CD14-positive monocyte (primary cell): Measurements from ENCODE around the gene CDH4. TPM values are rescaled to one million over a fixed set of nuclear protein-coding genes. Genes with fewer than 3 reads are reported as not detected.

Experiments
- DNase-seq, 3 donors: peaks; one replicate each; pipeline ENCODE4 v3.0.0-alpha.2; 2011 to 2022
- H2AFZ ChIP-seq: 2 replicates; pipeline ENCODE4 v1.6.0; 2012; ENCODE audit warnings: mild to moderate bottlenecking, low read depth, low read length, inconsistent platforms; ENCODE audit not compliant: insufficient read depth, poor library complexity, severe bottlenecking
- H3K27ac ChIP-seq, 2 donors: 1 replicate in 1 of 2; 2 replicates in 1 of 2; pipeline ENCODE4 v1.5.1; 2012 to 2013; ENCODE audit warnings: low read length in 2 of 2, control low read depth in 1 of 2, inconsistent platforms in 1 of 2, low read depth in 1 of 2, mild to moderate bottlenecking in 1 of 2
- H3K27me3 ChIP-seq, 2 donors: one replicate each; pipeline versions ENCODE4 v1.6.0 to v1.6.1; 2011 to 2013; ENCODE audit warnings: low read length in 2 of 2; ENCODE audit not compliant: control insufficient read depth in 2 of 2, insufficient read depth in 2 of 2
- H3K36me3 ChIP-seq, 2 donors: replicated peaks in 1 of 2; 1 replicate in 1 of 2; 2 replicates in 1 of 2; pipeline versions ENCODE4 v1.5.1 to v1.6.1; 2012 to 2013; ENCODE audit warnings: low read length in 2 of 2, control low read depth in 1 of 2, inconsistent platforms in 1 of 2, mild to moderate bottlenecking in 1 of 2; ENCODE audit not compliant: insufficient read depth in 2 of 2, control insufficient read depth in 1 of 2
- H3K4me1 ChIP-seq, 2 donors: 1 replicate in 1 of 2; 2 replicates in 1 of 2; pipeline versions ENCODE4 v1.5.1 to v1.6.1; 2012 to 2013; ENCODE audit warnings: low read length in 2 of 2, control low read depth in 1 of 2, inconsistent platforms in 1 of 2, mild to moderate bottlenecking in 1 of 2, moderate library complexity in 1 of 2; ENCODE audit not compliant: insufficient read depth in 2 of 2, control insufficient read depth in 1 of 2
- H3K4me2 ChIP-seq: replicated peaks from 2 replicates; pipeline ENCODE3; 2012; ENCODE audit warnings: low read length, moderate library complexity, mild to moderate bottlenecking; ENCODE audit not compliant: poor library complexity, severe bottlenecking; ENCODE audit errors: extremely low read depth
- H3K4me3 ChIP-seq, 3 experiments: fragments of 200-600 bp in 1 of 3; sonication (generic) in 1 of 3; replicated peaks in 1 of 3; 1 replicate in 2 of 3; 2 replicates in 1 of 3; pipeline ENCODE4 v1.5.1; 2011 to 2013; ENCODE audit warnings: low read length in 3 of 3, mild to moderate bottlenecking in 3 of 3, control low read depth in 2 of 3, low read depth in 2 of 3, inconsistent platforms in 1 of 3, moderate library complexity in 1 of 3
- H3K79me2 ChIP-seq: 2 replicates; pipeline ENCODE4 v1.6.0; 2012; ENCODE audit warnings: mild to moderate bottlenecking, control low read depth, inconsistent platforms, low read length, moderate library complexity; ENCODE audit not compliant: insufficient read depth
- H3K9ac ChIP-seq: 2 replicates; pipeline ENCODE4 v1.6.0; 2017; ENCODE audit warnings: low read length, mild to moderate bottlenecking; ENCODE audit not compliant: insufficient read depth, poor library complexity, severe bottlenecking
- H3K9me3 ChIP-seq, 2 donors: replicated peaks in 1 of 2; 1 replicate in 1 of 2; 2 replicates in 1 of 2; pipeline versions ENCODE4 v1.5.1 to v1.6.1; 2012 to 2013; ENCODE audit warnings: low read length in 2 of 2, control low read depth in 1 of 2; ENCODE audit not compliant: control insufficient read depth in 1 of 2, insufficient read depth in 1 of 2
- H4K20me1 ChIP-seq: 2 replicates; pipeline ENCODE4 v1.6.0; 2012; ENCODE audit warnings: mild to moderate bottlenecking, low read length, control low read depth, moderate library complexity; ENCODE audit not compliant: insufficient read depth
- H3K27ac Mint-ChIP-seq, 7 donors: one replicate each; pipeline ENCODE4 v1.8.0; 2020; ENCODE audit warnings: mild to moderate bottlenecking in 7 of 7, mixed read lengths in 7 of 7, moderate library complexity in 6 of 7, inconsistent platforms in 2 of 7
- H3K27me3 Mint-ChIP-seq, 3 donors: one replicate each; pipeline ENCODE4 v1.8.0; 2021 to 2022; ENCODE audit warnings: low read depth in 3 of 3, mild to moderate bottlenecking in 3 of 3, mixed read lengths in 3 of 3, moderate library complexity in 3 of 3, inconsistent platforms in 1 of 3
- H3K36me3 Mint-ChIP-seq, 2 donors: one replicate each; pipeline ENCODE4 v1.8.0; 2020; ENCODE audit warnings: mixed read lengths in 2 of 2, inconsistent platforms in 1 of 2, mild to moderate bottlenecking in 1 of 2
- H3K4me1 Mint-ChIP-seq: one replicate; pipeline ENCODE4 v1.8.0; 2020; ENCODE audit warnings: mild to moderate bottlenecking, mixed read lengths
- H3K4me3 Mint-ChIP-seq, 2 donors: one replicate each; pipeline ENCODE4 v1.8.0; 2020; ENCODE audit warnings: mild to moderate bottlenecking in 2 of 2, mixed read lengths in 2 of 2, moderate library complexity in 1 of 2
- H3K9me3 Mint-ChIP-seq, 7 donors: one replicate each; pipeline ENCODE4 v1.8.0; 2020 to 2022; ENCODE audit warnings: mixed read lengths in 7 of 7, mild to moderate bottlenecking in 6 of 7, moderate library complexity in 6 of 7, inconsistent platforms in 2 of 7
- CTCF ChIP-seq: fragments of 200-600 bp; IDR thresholded peaks from one replicate; pipeline ENCODE4 v1.8.0; 2022; ENCODE audit warnings: antibody characterized with exemption, mild to moderate bottlenecking
- WGBS: methylation state at CpG from one replicate; pipeline ENCODE4 v1.1.5; 2013; ENCODE audit warnings: missing lambda C conversion rate; ENCODE audit not compliant: insufficient coverage; 5-methylcytosine and 5-hydroxymethylcytosine counted together
- intact Hi-C, 2 donors: fragments of 100-400 bp; cut with micrococcal nuclease; formaldehyde crosslinking; loops; one replicate each; pipeline versions ENCODE4 v1.15.0 to v1.15.1; 2023
- polyA plus RNA-seq, 3 donors: library from polyadenylated mRNA; depleted of rRNA in 1 of 3; unstranded in 2 of 3; stranded (reverse) in 1 of 3; fragments of 300-500 nt in 2 of 3; fragments of >200 nt in 1 of 3; fragmentation: Illumina TruSeq in 2 of 3; gene quantifications; 1 replicate in 2 of 3; 2 replicates in 1 of 3; pipeline ENCODE4 v1.2.3, GENCODE V29; 2012 to 2021

The CDH4 gene
- polyA plus RNA-seq, 3 donors: not detected

GRCh38 chr20:61352346-61353260 is 100.5 kb downstream of the CDH4 start:
- intact Hi-C loops: no loop called here
- H3K4me1 ChIP-seq: no peaks in the 10 kb centered on the region
- Mint-ChIP-seq H3K36me3 (no peaks in the 10 kb centered on the region), H3K27me3 (peaks cover 2 to 6% (median 5%) of the 10 kb centered on the region in 3 donors), H3K27ac (peak overlapping the region in 1 of 7 donors; percentile 66), H3K9me3 (peaks cover 0 to 47% (median 26%) of the 10 kb centered on the region in 7 donors), H3K4me1 (peaks cover 17% of the 10 kb centered on the region), H3K4me3 (peak overlapping the region in 1 of 2 donors; percentile 42)
- no peak overlapping the region for H3K27ac ChIP-seq
- H3K79me2 ChIP-seq: no peaks in the 10 kb centered on the region
- no peak overlapping the region for H3K4me3 ChIP-seq
- DNase-seq: no peak
- no peaks in the 10 kb centered on the region for H3K27me3 ChIP-seq
- WGBS: 39% methylated on average over 26 of the region's 33 CpGs
- no peak for TF ChIP-seq CTCF
- H2AFZ ChIP-seq: no peak overlapping the region
- H4K20me1 ChIP-seq: no peaks in the 10 kb centered on the region
- no peak overlapping the region for H3K4me2 ChIP-seq
- no peak overlapping the region for H3K9ac ChIP-seq
- peaks cover 0 to 73% of the 10 kb centered on the region in 2 donors for H3K9me3 ChIP-seq
- no peaks in the 10 kb centered on the region for H3K36me3 ChIP-seq

GRCh38 chr20:61353261-61354000 is 101.4 kb downstream of the CDH4 start:
- no peaks in the 10 kb centered on the region for H4K20me1 ChIP-seq
- H3K4me3 Mint-ChIP-seq: peak overlapping the region in 1 of 2 donors; percentile 42
- no peaks in the 10 kb centered on the region for H3K36me3 ChIP-seq
- H3K27me3 Mint-ChIP-seq: peaks cover 2 to 6% (median 5%) of the 10 kb centered on the region in 3 donors
- intact Hi-C loops: no loop called here
- H3K79me2 ChIP-seq: no peaks in the 10 kb centered on the region
- no peak overlapping the region for H3K4me2 ChIP-seq
- H3K4me1 Mint-ChIP-seq: peaks cover 17% of the 10 kb centered on the region
- no peak for TF ChIP-seq CTCF
- DNase-seq: peak in 1 of 3 donors; percentile 0
- 67% methylated on average over 7 of the region's 12 CpGs for WGBS
- H3K36me3 Mint-ChIP-seq: no peaks in the 10 kb centered on the region
- peaks cover 0 to 76% of the 10 kb centered on the region in 2 donors for H3K9me3 ChIP-seq
- no peaks in the 10 kb centered on the region for H3K4me1 ChIP-seq
- no peak overlapping the region for H3K27ac ChIP-seq
- H3K27me3 ChIP-seq: no peaks in the 10 kb centered on the region
- no peak overlapping the region for H2AFZ ChIP-seq
- H3K4me3 ChIP-seq: no peak overlapping the region
- peaks cover 0 to 46% (median 29%) of the 10 kb centered on the region in 7 donors for H3K9me3 Mint-ChIP-seq
- H3K9ac ChIP-seq: no peak overlapping the region
- H3K27ac Mint-ChIP-seq: no peak overlapping the region
